GM12878 (cell line): Measurements from ENCODE around the gene TRAPPC2. TPM values are rescaled to one million over a fixed set of nuclear protein-coding genes. Genes with fewer than 3 reads are reported as not detected.

Experiments used
- ATAC-seq: fragments of 200-7000 bp; cut with Tn5 transposase; 3 replicates; pipeline ENCODE4 v1.9.1; 2020; ENCODE audit warnings: mild to moderate bottlenecking, moderate library complexity
- BruUV-seq: library from RNA; stranded (reverse); fragments of 400-500 nt; replicated peaks from 2 replicates; lab custom pipeline; 2021; lab: Mats Ljungman, UMichigan
- CTCF ChIA-PET: fragments of 300-600 bp; sonication (Branson Sonifier 250); formaldehyde crosslinking; extraction: SDS; loops from one replicate; lab custom pipeline; 2021; ENCODE audit warnings: inconsistent platforms; lab: Yijun Ruan, JAX
- POLR2A ChIA-PET: fragments of 350-600 bp; formaldehyde crosslinking; extraction: SDS; loops from one replicate; lab custom pipeline; 2021; ENCODE audit warnings: inconsistent platforms; lab: Charles Lee
- RAD21 ChIA-PET: fragments of 300-600 bp; sonication (Branson Sonifier 250); formaldehyde crosslinking; loops from one replicate; lab custom pipeline; 2023; ENCODE audit warnings: antibody characterized with exemption; ENCODE audit not compliant: unreplicated experiment; lab: Charles Lee
- SMC1A ChIA-PET: fragments of 300-600 bp; sonication (Branson Sonifier 250); formaldehyde crosslinking; loops from one replicate; lab custom pipeline; 2023; ENCODE audit not compliant: unreplicated experiment, uncharacterized antibody; lab: Charles Lee
- DNase-seq: peaks from one replicate; pipeline ENCODE4 v3.0.0-alpha.2; 2011; ENCODE audit warnings: low read depth, low spot score
- FAIRE-seq: peaks from 3 replicates; lab custom pipeline; 2011; peaks lifted over from hg19 to GRCh38; lab: Jason Lieb, UNC
- H2AFZ ChIP-seq: 2 replicates; pipeline ENCODE4 v1.6.0; 2011; ENCODE audit warnings: low read depth, low read length, control low read depth; ENCODE audit not compliant: control insufficient read depth
- H3K27ac ChIP-seq: 2 replicates; pipeline ENCODE4 v1.5.1; 2011; ENCODE audit warnings: control low read depth; ENCODE audit not compliant: control insufficient read depth, insufficient read depth
- H3K27me3 ChIP-seq, 2 experiments: replicated peaks in 1 of 2; 2 replicates each; pipeline versions ENCODE4 v1.6.0 to v1.6.1; 2011; ENCODE audit warnings: low read length in 1 of 2; ENCODE audit not compliant: control insufficient read depth in 2 of 2, insufficient read depth in 2 of 2
- H3K36me3 ChIP-seq, 2 experiments: 2 replicates each; pipeline ENCODE4 v1.5.1; 2011; ENCODE audit warnings: low read length in 1 of 2; ENCODE audit not compliant: control insufficient read depth in 2 of 2, insufficient read depth in 2 of 2
- H3K4me1 ChIP-seq: 2 replicates; pipeline ENCODE4 v1.6.1; 2011; ENCODE audit warnings: mild to moderate bottlenecking, low read length, moderate library complexity, mixed read lengths; ENCODE audit not compliant: control insufficient read depth, insufficient read depth
- H3K4me2 ChIP-seq: 2 replicates; pipeline ENCODE4 v1.6.0; 2011; ENCODE audit warnings: control low read depth; ENCODE audit not compliant: control insufficient read depth, insufficient read depth
- H3K4me3 ChIP-seq: fragments of 200-600 bp; sonication (generic); 2 replicates; pipeline ENCODE4 v1.5.1; 2016
- H3K79me2 ChIP-seq: 2 replicates; pipeline ENCODE4 v1.6.0; 2011; ENCODE audit warnings: low read length; ENCODE audit not compliant: control insufficient read depth, insufficient read depth
- H3K9ac ChIP-seq: 2 replicates; pipeline ENCODE4 v1.8.0; 2011; ENCODE audit warnings: low read length, control low read depth, mixed read lengths; ENCODE audit not compliant: control insufficient read depth, insufficient read depth
- H3K9me3 ChIP-seq: replicated peaks from 3 replicates; pipeline ENCODE4 v1.5.1; 2011; ENCODE audit warnings: mild to moderate bottlenecking, low read length; ENCODE audit not compliant: control insufficient read depth, insufficient read depth
- H4K20me1 ChIP-seq: 2 replicates; pipeline ENCODE4 v1.6.0; 2011; ENCODE audit not compliant: control insufficient read depth, insufficient read depth
- BCL11A ChIP-seq: IDR thresholded peaks from 2 replicates; pipeline ENCODE4 v1.6.1; 2011; ENCODE audit warnings: low read depth, low read length
- EZH2 ChIP-seq: IDR thresholded peaks from 2 replicates; pipeline ENCODE4 v1.6.1; 2012; ENCODE audit warnings: low read depth, mild to moderate bottlenecking, control low read depth, inconsistent platforms, low read length, borderline replicate concordance; ENCODE audit not compliant: control insufficient read depth
- KDM1A ChIP-seq: fragments of 200-600 bp; sonication (generic); IDR thresholded peaks from 2 replicates; pipeline ENCODE4 v1.6.1; 2016; ENCODE audit warnings: borderline replicate concordance
- NFYB ChIP-seq: IDR thresholded peaks from 2 replicates; pipeline ENCODE4 v1.6.1; 2011; ENCODE audit warnings: low read depth, mild to moderate bottlenecking, low read length, improper control_type of control experiment, moderate library complexity; ENCODE audit not compliant: insufficient read depth
- YBX1 ChIP-seq: fragments of 450-650 bp; IDR thresholded peaks from 2 replicates; pipeline ENCODE4 v1.6.1; 2016; ENCODE audit warnings: antibody characterized with exemption
- WGBS: methylation state at CpG from one replicate; pipeline ENCODE4 v1.1.6; 2016; ENCODE audit warnings: low lambda C conversion rate; ENCODE audit not compliant: insufficient replicate concordance, insufficient coverage; ENCODE audit errors: missing lambda C conversion rate; 5-methylcytosine and 5-hydroxymethylcytosine counted together
- in situ Hi-C: fragments of 300-500 bp; cut with MboI; formaldehyde crosslinking; loops from 9 replicates; pipeline ENCODE4 v1.14.3; 2018; ENCODE audit warnings: mixed read lengths
- intact Hi-C: fragments of 100-400 bp; cut with micrococcal nuclease; formaldehyde crosslinking; loops from one replicate; pipeline ENCODE4 v1.14.2; 2022; ENCODE audit not compliant: unreplicated experiment
- polyA plus RNA-seq, 11 experiments: library from polyadenylated mRNA; depleted of rRNA in 4 of 11; unstranded in 6 of 11; stranded (reverse) in 5 of 11; fragments of >200 nt; fragmentation: Nextera tagmentation in 4 of 11; fragmentation: Illumina TruSeq in 1 of 11; extraction: Ambion mirVana in 4 of 11; extraction: Trizol in 1 of 11; gene quantifications; 1 replicate in 1 of 11; 2 replicates in 10 of 11; pipeline versions ENCODE4 v1.2.1 to v1.2.3, GENCODE V29; 2011 to 2016; ENCODE audit warnings: inconsistent platforms in 2 of 11, missing spikeins in 2 of 11, low read depth in 1 of 11
- total RNA-seq, 4 experiments: library from RNA; depleted of rRNA in 3 of 4; stranded (reverse); fragments of >200 nt in 3 of 4; fragmentation: Illumina TruSeq in 1 of 4; extraction: Trizol in 1 of 4; gene quantifications; 2 replicates each; pipeline versions ENCODE4 v1.2.1 to v1.2.3, GENCODE V29; 2013 to 2021
- TF ChIP-seq, protein P1 (sequence below): fragments of 450-650 bp; IDR thresholded peaks from 2 replicates; pipeline ENCODE4 v1.6.1; 2017; ENCODE audit warnings: mild to moderate bottlenecking, moderate library complexity

The TRAPPC2 gene
- total and polyA plus RNA-seq, 10 of the 15 experiments (the other 5 are each of a cell fraction or from before 2014, with no cell fraction given), result 12.4 to 28.4 (median 21.3) TPM

DNA sequence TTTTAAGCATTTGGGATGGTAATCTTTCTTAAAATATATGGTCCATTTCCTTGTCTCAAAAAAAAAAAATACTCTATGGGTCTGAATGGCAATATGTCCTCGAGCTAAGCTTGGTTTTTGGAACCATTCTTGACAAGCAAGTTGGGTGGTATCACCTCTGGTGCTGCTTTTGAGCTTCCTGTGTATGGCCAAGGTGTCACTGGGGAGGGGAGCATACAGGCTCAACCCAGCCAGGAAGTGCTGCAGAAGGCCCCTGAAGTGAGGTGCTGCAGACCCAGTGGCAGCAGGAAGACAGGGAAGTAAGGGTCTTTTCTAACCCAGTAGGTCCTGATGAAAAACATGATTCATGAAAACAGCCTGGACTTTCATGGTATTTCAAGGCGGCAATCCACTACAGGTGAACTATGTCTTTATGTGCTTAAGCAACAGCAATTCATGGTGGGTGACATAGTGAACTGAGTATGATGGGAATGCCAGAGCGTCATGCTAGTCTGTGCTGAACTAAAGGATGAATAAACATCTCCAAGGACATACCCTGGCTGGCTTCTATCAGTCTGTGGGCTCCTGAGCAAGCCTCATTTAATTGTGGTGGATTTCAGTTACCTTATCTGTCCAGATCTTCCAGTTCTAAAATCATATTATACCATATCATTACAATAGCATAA is 15.1 kb downstream of the TRAPPC2 start (continued):
- TF ChIP-seq, protein P1, sequence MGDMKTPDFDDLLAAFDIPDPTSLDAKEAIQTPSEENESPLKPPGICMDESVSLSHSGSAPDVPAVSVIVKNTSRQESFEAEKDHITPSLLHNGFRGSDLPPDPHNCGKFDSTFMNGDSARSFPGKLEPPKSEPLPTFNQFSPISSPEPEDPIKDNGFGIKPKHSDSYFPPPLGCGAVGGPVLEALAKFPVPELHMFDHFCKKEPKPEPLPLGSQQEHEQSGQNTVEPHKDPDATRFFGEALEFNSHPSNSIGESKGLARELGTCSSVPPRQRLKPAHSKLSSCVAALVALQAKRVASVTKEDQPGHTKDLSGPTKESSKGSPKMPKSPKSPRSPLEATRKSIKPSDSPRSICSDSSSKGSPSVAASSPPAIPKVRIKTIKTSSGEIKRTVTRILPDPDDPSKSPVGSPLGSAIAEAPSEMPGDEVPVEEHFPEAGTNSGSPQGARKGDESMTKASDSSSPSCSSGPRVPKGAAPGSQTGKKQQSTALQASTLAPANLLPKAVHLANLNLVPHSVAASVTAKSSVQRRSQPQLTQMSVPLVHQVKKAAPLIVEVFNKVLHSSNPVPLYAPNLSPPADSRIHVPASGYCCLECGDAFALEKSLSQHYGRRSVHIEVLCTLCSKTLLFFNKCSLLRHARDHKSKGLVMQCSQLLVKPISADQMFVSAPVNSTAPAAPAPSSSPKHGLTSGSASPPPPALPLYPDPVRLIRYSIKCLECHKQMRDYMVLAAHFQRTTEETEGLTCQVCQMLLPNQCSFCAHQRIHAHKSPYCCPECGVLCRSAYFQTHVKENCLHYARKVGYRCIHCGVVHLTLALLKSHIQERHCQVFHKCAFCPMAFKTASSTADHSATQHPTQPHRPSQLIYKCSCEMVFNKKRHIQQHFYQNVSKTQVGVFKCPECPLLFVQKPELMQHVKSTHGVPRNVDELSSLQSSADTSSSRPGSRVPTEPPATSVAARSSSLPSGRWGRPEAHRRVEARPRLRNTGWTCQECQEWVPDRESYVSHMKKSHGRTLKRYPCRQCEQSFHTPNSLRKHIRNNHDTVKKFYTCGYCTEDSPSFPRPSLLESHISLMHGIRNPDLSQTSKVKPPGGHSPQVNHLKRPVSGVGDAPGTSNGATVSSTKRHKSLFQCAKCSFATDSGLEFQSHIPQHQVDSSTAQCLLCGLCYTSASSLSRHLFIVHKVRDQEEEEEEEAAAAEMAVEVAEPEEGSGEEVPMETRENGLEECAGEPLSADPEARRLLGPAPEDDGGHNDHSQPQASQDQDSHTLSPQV, result no peak
- TF ChIP-seq EZH2, result no peak

DNA sequence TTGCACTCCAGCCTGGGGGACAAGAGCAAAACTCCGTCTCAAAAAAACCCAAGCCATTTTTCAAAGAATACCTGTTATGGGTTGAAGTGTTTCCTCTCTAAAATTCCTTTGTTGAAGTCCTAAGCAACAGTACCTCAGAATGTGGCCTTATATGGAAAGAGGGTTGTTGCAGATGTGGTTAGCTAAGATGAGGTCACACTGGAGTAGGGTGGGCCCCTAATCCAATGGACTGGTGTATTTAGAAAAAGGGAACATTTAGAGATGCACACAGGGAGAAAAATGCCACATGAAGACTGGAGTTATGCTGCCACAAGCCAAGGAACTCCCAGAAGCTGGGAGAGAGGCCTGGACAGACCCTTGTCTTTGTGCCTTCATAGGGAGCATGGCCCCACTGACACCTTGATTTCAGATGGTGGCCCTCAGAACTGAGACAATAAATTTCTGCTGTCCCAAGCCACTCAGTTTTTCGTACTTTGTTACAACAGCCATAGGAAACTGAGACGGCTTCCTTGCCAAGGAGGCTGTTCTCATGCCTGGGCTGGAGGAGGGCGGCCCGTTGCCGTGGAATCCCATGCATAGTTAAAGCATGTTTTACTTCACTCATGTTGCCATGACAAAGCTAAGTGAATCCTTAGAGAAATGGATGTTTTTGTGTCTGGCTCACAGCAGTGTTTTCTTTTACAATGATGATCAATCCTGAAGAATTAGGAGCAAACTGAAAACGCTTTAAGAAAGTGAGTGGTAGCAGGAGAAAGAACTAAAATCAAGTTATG is 16.5 kb downstream of the TRAPPC2 start:
- Histone ChIP-seq H3K36me3 (peaks cover 3 to 13% of the 10 kb centered on the region in 2 experiments; a peak in 3 of 4 replicates), H3K27me3 (no peaks in the 10 kb centered on the region), H3K4me3 (no peak overlapping the region), H3K9ac (no peak overlapping the region), H4K20me1 (no peaks in the 10 kb centered on the region), H3K9me3 (no peaks in the 10 kb centered on the region), H3K79me2 (peaks cover 7% of the 10 kb centered on the region), H3K4me1 (no peaks in the 10 kb centered on the region; the same call in 1 of the 2 replicates), H3K4me2 (no peak overlapping the region), H3K27ac (no peak overlapping the region), H2AFZ (no peak overlapping the region)
- 90% methylated on average over 7 of the region's 7 CpGs for WGBS
- RAD21 ChIA-PET, result no interaction called here
- BruUV-seq, result no TSS peak
- ATAC-seq, result no peak
- intact Hi-C loops, result no loop called here
- in situ Hi-C loops, result no loop called here
- CTCF ChIA-PET, result interaction anchor here (0.6 to 1.6 kb wide), 2 partner anchors 10 to 14 kb away, joined by 3 read pairs; no protein-coding TSS in a partner anchor
- SMC1A ChIA-PET, result no interaction called here
- FAIRE-seq, result no peak
- POLR2A ChIA-PET, result no interaction called here
- DNase-seq, result no peak
- TF ChIP-seq BCL11A (no peak), YBX1 (no peak), NFYB (no peak), KDM1A (no peak)
- TF ChIP-seq, protein P1, result no peak
